Ovary (tissue), 3 donors: Measurements from ENCODE around the gene GJB5.

Experiments
- CTCF ChIP-seq, 3 donors: fragments of 450-650 bp in 2 of 3; fragments of 200-600 bp in 1 of 3; IDR thresholded peaks; one replicate each; pipeline versions ENCODE4 v1.5.1 to v1.8.0; 2016 to 2022; ENCODE audit warnings: antibody characterized with exemption in 3 of 3, mild to moderate bottlenecking in 1 of 3
- EP300 ChIP-seq: sonication (generic); formaldehyde crosslinking; IDR thresholded peaks from one replicate; pipeline ENCODE4 v1.6.1; 2017; ENCODE audit warnings: antibody characterized with exemption
- POLR2A ChIP-seq: fragments of 450-650 bp; IDR thresholded peaks from one replicate; pipeline ENCODE4 v1.6.1; 2017; ENCODE audit warnings: antibody characterized with exemption, mild to moderate bottlenecking, moderate library complexity
- donor health status: DM: no; HTN: no; CAD: no.

GRCh38 chr1:34761176-34761761, 6.4 kb downstream of the GJB5 start:
- TF ChIP-seq EP300 (no peak), CTCF (IDR thresholded peaks at IDR 0.05) (no peak), POLR2A (no peak)
